ENCODE results near the gene CCRL2.

GRCh38 chr3:46409739-46410489 is 2.9 kb downstream of the CCRL2 start:
- TF ChIP-seq POLR2AphosphoS5 (IDR thresholded peaks at IDR 0.05), result no peak
- TF ChIP-seq, protein P1, sequence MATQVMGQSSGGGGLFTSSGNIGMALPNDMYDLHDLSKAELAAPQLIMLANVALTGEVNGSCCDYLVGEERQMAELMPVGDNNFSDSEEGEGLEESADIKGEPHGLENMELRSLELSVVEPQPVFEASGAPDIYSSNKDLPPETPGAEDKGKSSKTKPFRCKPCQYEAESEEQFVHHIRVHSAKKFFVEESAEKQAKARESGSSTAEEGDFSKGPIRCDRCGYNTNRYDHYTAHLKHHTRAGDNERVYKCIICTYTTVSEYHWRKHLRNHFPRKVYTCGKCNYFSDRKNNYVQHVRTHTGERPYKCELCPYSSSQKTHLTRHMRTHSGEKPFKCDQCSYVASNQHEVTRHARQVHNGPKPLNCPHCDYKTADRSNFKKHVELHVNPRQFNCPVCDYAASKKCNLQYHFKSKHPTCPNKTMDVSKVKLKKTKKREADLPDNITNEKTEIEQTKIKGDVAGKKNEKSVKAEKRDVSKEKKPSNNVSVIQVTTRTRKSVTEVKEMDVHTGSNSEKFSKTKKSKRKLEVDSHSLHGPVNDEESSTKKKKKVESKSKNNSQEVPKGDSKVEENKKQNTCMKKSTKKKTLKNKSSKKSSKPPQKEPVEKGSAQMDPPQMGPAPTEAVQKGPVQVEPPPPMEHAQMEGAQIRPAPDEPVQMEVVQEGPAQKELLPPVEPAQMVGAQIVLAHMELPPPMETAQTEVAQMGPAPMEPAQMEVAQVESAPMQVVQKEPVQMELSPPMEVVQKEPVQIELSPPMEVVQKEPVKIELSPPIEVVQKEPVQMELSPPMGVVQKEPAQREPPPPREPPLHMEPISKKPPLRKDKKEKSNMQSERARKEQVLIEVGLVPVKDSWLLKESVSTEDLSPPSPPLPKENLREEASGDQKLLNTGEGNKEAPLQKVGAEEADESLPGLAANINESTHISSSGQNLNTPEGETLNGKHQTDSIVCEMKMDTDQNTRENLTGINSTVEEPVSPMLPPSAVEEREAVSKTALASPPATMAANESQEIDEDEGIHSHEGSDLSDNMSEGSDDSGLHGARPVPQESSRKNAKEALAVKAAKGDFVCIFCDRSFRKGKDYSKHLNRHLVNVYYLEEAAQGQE (IDR thresholded peaks at IDR 0.05; ENCODE audit: borderline replicate concordance), result no peak
- no peak for TF ChIP-seq EP300 (conservative IDR thresholded peaks at IDR 0.05; ENCODE audit: poor library complexity, severe bottlenecking)
- TF ChIP-seq CTCF (IDR thresholded peaks at IDR 0.05; ENCODE audit: poor library complexity, severe bottlenecking), result no peak
- TF ChIP-seq EZH2 (IDR thresholded peaks at IDR 0.05; ENCODE audit: borderline replicate concordance, insufficient read depth, low read length, poor library complexity, severe bottlenecking), result no peak
- no peak for TF ChIP-seq RAD21 (conservative IDR thresholded peaks at IDR 0.05)
- no peak for TF ChIP-seq TAF1 (IDR thresholded peaks at IDR 0.05; ENCODE audit: low read depth)
- TF ChIP-seq MXI1 (conservative IDR thresholded peaks at IDR 0.05; ENCODE audit: poor library complexity, severe bottlenecking), result no peak

Measured in neural cell (in vitro differentiated cells).